Astrocyte of the cerebellum (primary cell): Measurements from ENCODE around the gene CEP170.

Experiments used
- DNase-seq: peaks from one replicate; pipeline ENCODE4 v3.0.0-alpha.2; 2011; ENCODE audit warnings: low read depth
- H3K4me3 ChIP-seq: 2 replicates; pipeline ENCODE4 v1.5.1; 2011; ENCODE audit warnings: mild to moderate bottlenecking, low read depth, low read length, moderate library complexity
- CTCF ChIP-seq: IDR thresholded peaks from 2 replicates; pipeline ENCODE4 v1.5.1; 2012; ENCODE audit warnings: low read length, low read depth, moderate library complexity, mild to moderate bottlenecking; ENCODE audit errors: missing control alignments
- in situ Hi-C: cut with HindIII; loops from 2 replicates; pipeline ENCODE4 v1.10.0; 2017; ENCODE audit warnings: low sequenced_read_pairs

CEP170 gene

GRCh38 chr1:243264717-243265116 is 9.6 kb upstream of the CEP170 start:
- DNase-seq, result no peak
- no peak for TF ChIP-seq CTCF
- no peak overlapping the region for H3K4me3 ChIP-seq
- in situ Hi-C loops, result no loop called here

DNA sequence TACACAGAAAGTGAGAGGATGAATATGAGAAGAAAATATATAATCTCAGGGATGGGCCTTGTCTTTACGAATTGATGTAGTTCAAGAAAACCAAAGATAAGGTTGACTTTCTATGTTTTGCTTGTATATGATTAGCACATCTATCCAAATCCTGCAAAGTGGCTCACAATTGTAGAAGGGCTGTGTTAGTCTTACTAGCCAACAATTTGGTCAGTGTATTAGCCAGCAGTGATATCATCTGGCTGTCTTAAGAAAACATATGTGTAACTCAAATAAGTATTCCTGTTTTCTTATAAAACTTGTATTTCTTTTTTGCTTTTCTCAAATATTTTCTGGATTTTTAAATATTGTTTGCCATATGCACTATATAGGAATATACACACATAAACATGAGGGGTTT is 6.3 kb upstream of the CEP170 start:
- no peak for TF ChIP-seq CTCF
- no peak for DNase-seq
- in situ Hi-C loops, result no loop called here
- no peak overlapping the region for H3K4me3 ChIP-seq

DNA sequence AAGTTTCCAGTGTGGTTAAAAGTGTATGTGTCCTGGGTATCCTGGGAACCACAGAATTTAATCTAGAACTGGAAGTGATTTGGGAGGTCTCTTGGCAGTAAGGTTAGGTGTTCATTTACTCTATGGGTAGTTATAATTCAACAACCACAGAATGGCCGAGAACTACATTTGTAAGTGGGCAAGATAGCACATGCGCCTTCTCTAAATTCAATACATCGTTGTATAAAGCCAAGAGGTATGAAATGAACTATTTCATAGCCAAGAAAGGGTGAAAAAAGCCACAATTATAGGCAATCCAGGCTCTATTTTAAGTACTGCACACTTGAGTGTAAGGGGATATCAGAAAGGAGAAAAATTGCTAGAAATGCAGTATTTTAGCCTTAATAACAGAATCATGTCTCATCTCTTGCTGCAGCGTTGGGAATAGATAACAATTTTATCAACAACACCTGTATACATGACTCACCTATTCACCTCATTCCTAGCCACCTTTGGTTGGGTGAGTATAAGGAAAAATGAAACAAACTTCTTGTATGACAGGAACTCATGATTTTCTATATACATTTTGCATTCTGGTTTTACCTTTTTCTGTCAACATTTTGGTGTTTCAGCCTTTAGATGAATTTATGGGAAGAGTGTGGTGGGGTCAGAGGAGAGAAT is 5.3 kb upstream of the CEP170 start:
- no peak overlapping the region for H3K4me3 ChIP-seq
- no peak for DNase-seq
- in situ Hi-C loops, result no loop called here
- TF ChIP-seq CTCF, result no peak

GRCh38 chr1:243258731-243259130 is 3.6 kb upstream of the CEP170 start:
- in situ Hi-C loops, result no loop called here
- no peak for TF ChIP-seq CTCF
- no peak for DNase-seq
- H3K4me3 ChIP-seq, result no peak overlapping the region

DNA sequence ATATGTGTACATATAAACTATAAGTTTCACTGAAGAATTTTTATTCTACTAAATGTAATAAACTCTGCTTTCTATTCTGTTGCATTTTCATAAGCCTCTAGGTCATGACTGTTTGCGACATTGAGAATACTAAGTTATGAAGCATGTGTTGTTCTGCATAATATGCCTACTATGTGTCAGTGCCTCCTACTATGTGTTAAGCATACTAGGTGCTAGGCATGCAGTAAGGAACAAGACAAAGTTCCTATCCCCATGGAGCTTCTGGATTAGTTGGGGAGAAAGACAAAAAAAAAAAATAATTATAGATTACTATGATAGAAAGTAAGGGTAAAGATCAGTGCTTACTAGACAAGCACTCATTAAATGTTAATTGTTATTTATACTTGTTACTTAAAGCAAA is 2.1 kb upstream of the CEP170 start:
- TF ChIP-seq CTCF, result no peak
- H3K4me3 ChIP-seq, result no peak overlapping the region
- in situ Hi-C loops, result no loop called here
- DNase-seq, result no peak

DNA sequence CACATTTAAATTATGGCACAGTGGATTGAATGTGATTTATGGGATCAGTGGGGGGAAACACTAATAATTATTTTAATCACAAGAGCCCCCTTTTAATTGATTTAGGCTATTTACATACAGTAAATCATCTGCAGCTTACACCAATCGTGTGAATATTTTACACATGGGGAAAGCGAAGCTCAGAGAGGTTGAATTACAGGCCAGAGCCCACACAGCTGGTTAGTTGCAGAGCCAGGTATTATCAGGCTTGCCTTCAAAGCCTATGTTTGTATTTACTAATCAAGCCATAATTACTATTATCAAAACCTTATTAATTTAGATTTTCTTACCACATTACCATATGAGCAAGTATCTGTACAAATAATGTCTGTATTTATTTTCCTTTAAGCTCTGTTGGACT is 1.5 kb upstream of the CEP170 start:
- DNase-seq, result no peak

More for the DNA sequence above, 1.5 kb upstream of the CEP170 start:
- in situ Hi-C loops, result no loop called here
- peak overlapping the region; percentile 89 for H3K4me3 ChIP-seq
- no peak for TF ChIP-seq CTCF
